Left ventricle myocardium inferior (tissue), 1 donor: ENCODE data around the gene FBN1. TPM values are rescaled to one million over a fixed set of nuclear protein-coding genes. Genes with fewer than 3 reads are reported as not detected.

ENCODE experiments used
- DNase-seq: peaks from one replicate; pipeline ENCODE4 v3.0.0-alpha.2; 2020
- H3K27ac ChIP-seq: fragments of 200-600 bp; replicated peaks from 2 replicates; pipeline ENCODE4 v1.8.0; 2021
- H3K27me3 ChIP-seq: fragments of 200-600 bp; 2 replicates; pipeline ENCODE4 v1.8.0; 2021; ENCODE audit warnings: low read depth
- H3K36me3 ChIP-seq: fragments of 200-600 bp; 2 replicates; pipeline ENCODE4 v1.8.0; 2021
- H3K4me1 ChIP-seq: fragments of 200-600 bp; 2 replicates; pipeline ENCODE4 v1.8.0; 2021
- H3K4me3 ChIP-seq: fragments of 200-600 bp; 2 replicates; pipeline ENCODE4 v1.8.0; 2021; ENCODE audit warnings: mild to moderate bottlenecking, moderate library complexity
- H3K9me3 ChIP-seq: fragments of 200-600 bp; replicated peaks from 2 replicates; pipeline ENCODE4 v1.8.0; 2021
- CTCF ChIP-seq: fragments of 200-600 bp; IDR thresholded peaks from 2 replicates; pipeline ENCODE4 v1.8.0; 2021; ENCODE audit warnings: antibody characterized with exemption, mild to moderate bottlenecking, borderline replicate concordance
- intact Hi-C: fragments of 100-400 bp; cut with micrococcal nuclease; formaldehyde crosslinking; loops from one replicate; pipeline ENCODE4 v1.11.0; 2022
- total RNA-seq: library from RNA; stranded (reverse); fragmentation: NEBNext Ultra II Directional; extraction: Animal tissue kit (Norgen Biotek cat#: 25700); gene quantifications from one replicate; pipeline ENCODE4 v1.2.1, GENCODE V29; 2021
- donor health status: DM: no; HTN: yes; CAD: no; lungs with severe emphysema.

The FBN1 gene
- total RNA-seq, 1 donor from 2014 or later, result 45.5 TPM

DNA sequence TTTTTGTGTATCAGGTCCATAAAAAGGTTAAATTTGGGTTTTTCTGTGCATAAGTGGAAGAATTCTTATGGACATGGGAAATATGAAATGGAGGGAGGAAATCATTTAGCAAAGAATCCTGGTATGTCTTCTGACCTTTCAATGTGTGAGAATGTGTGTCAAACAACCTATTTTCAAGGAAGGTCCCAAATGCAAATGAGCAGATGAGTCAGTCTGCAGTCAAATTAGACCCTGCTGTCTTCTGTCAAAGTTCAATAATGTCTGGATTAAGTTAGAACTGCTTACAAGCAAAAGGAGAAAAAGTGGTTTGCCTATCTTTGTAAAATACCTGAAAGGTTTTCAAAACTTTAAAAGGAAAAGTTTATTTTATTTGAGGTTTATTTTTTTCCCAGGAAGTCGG lies 15.3 kb downstream of the FBN1 start:
- Histone ChIP-seq H3K27ac (no peak overlapping the region), H3K9me3 (no peaks in the 10 kb centered on the region), H3K27me3 (no peaks in the 10 kb centered on the region), H3K36me3 (no peaks in the 10 kb centered on the region), H3K4me3 (no peak overlapping the region), H3K4me1 (peaks cover 33% of the 10 kb centered on the region)
- DNase-seq, result no peak
- no peak for TF ChIP-seq CTCF
- intact Hi-C loops, result no loop called here

DNA sequence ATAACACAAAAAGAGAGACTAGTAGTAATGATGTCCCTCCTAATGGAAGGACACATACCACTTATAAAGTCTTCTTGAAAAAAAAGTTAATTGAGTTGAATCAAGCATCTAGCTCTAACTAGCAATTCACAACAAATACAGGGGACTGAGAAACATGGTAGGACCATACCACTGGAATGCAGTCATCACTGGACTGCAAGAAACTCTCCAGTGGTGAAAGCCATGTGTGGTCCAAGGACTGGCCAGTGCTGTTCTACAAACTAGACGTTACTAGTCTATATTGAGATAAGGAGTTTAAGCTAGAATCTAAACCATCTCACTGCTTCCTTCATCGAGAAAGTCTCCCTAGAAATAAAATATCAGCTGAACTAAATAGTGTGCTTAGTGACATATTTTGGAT lies 16.7 kb downstream of the FBN1 start:
- intact Hi-C loops, result no loop called here
- Histone ChIP-seq H3K27me3 (no peaks in the 10 kb centered on the region), H3K9me3 (no peaks in the 10 kb centered on the region), H3K36me3 (no peaks in the 10 kb centered on the region), H3K4me3 (no peak overlapping the region), H3K4me1 (peaks cover 38% of the 10 kb centered on the region), H3K27ac (no peak overlapping the region)
- DNase-seq, result no peak
- no peak for TF ChIP-seq CTCF

- peak overlapping the region; percentile 21 for H3K4me3 ChIP-seq
- H3K4me1 ChIP-seq, result peaks cover 30% of the 10 kb centered on the region
- no peaks in the 10 kb centered on the region for H3K36me3 ChIP-seq
- H3K9me3 ChIP-seq, result no peaks in the 10 kb centered on the region
- DNase-seq, result no peak
- no peaks in the 10 kb centered on the region for H3K27me3 ChIP-seq
- no peak for TF ChIP-seq CTCF
- intact Hi-C loops, result no loop called here
- peak overlapping the region; percentile 25 for H3K27ac ChIP-seq
These were observed 18.1 kb downstream of the FBN1 start for GRCh38 chr15:48627260-48627940.

- TF ChIP-seq CTCF, result no peak
- H3K4me1 ChIP-seq, result peaks cover 22% of the 10 kb centered on the region
- intact Hi-C loops, result no loop called here
- no peaks in the 10 kb centered on the region for H3K27me3 ChIP-seq
- H3K36me3 ChIP-seq, result no peaks in the 10 kb centered on the region
- no peaks in the 10 kb centered on the region for H3K9me3 ChIP-seq
- no peak overlapping the region for H3K27ac ChIP-seq
- no peak for DNase-seq
- H3K4me3 ChIP-seq, result no peak overlapping the region
These were observed 20.4 kb downstream of the FBN1 start for GRCh38 chr15:48625126-48625525.

- TF ChIP-seq CTCF, result no peak
- H3K4me3 ChIP-seq, result no peak overlapping the region
- H3K27ac ChIP-seq, result no peak overlapping the region
- no peaks in the 10 kb centered on the region for H3K36me3 ChIP-seq
- no peaks in the 10 kb centered on the region for H3K9me3 ChIP-seq
- intact Hi-C loops, result no loop called here
- H3K27me3 ChIP-seq, result no peaks in the 10 kb centered on the region
- H3K4me1 ChIP-seq, result peaks cover 22% of the 10 kb centered on the region
- DNase-seq, result no peak
These were observed 20.8 kb downstream of the FBN1 start for GRCh38 chr15:48624700-48625099.

DNA sequence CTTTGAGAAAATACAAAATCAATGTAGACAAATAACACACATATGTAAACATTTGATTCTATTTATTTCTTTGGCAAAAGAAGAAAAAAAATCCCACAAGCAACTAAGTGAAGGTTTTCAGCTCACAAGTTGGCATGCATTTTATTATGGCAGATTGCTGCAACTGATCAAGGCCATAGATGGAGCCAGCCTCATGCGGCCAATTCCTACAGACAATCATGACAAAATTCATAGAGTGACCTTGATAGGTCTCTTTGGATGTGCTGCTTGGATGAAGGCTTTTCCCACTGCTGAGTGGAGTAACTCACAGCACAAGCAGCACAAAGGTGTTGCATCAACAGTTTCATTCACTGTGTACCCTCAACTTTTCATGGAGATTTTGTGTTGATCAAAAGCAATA lies 22.1 kb downstream of the FBN1 start:
- Histone ChIP-seq H3K4me1 (peaks cover 24% of the 10 kb centered on the region), H3K27me3 (no peaks in the 10 kb centered on the region), H3K36me3 (no peaks in the 10 kb centered on the region), H3K4me3 (no peak overlapping the region), H3K27ac (no peak overlapping the region), H3K9me3 (no peaks in the 10 kb centered on the region)
- no peak for TF ChIP-seq CTCF
- intact Hi-C loops, result no loop called here
- DNase-seq, result no peak
